Measurements from ENCODE around the gene ARX. TPM values are rescaled to one million over a fixed set of nuclear protein-coding genes. Genes with fewer than 3 reads are reported as not detected.

The ARX gene
- total and polyA plus RNA-seq, 2 of the 8 experiments (the other 6 are each of a cell fraction or from before 2014, with no cell fraction given), result not detected

DNA sequence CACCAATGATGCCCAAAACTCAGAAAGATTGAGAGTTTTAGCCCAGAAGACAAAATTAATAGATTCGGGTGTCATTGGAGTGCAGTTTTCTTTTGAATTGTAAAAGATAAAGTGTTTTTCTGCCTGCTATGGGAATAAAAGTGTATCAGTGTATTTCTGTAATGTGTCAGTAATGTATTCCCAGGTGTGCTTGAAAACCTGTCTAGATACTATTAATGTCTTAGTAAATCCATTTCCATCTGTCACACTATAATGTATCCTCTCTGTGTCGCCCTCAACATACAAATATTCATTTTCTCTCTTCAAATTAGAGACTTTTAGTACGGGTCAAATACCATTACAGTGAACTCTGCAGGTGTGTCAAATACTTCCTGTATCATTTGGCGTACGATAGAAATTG is 43.5 kb upstream of the ARX start:
- Histone ChIP-seq H4K8ac (ENCODE audit: extremely low read depth, insufficient read depth, low read length) (no peak overlapping the region), H2BK120ac (replicated peaks; ENCODE audit: low read depth, low read length) (no peak overlapping the region), H2AFZ (ENCODE audit: low read length) (no peak overlapping the region), H3K79me1 (ENCODE audit: low read depth, low read length) (no peaks in the 10 kb centered on the region), H3K27me3 (replicated peaks in 1 of 4; ENCODE audit: control insufficient read depth in 3 of 4, extremely low read depth in 1 of 4, insufficient read depth in 3 of 4, low read length in 3 of 4) (no peaks in the 10 kb centered on the region), H3K23me2 (ENCODE audit: low read depth, low read length) (no peaks in the 10 kb centered on the region), H3K4ac (replicated peaks; ENCODE audit: insufficient read length, low read depth, low read length) (no peak overlapping the region), H4K5ac (ENCODE audit: insufficient read length, low read depth, low read length) (no peak overlapping the region), H3K27ac (ENCODE audit: low read depth, low read length) (no peak overlapping the region), H4K91ac (replicated peaks; ENCODE audit: insufficient read length, low read length) (no peak overlapping the region), H3K14ac (ENCODE audit: insufficient read length) (no peak overlapping the region), H4K20me1 (replicated peaks in 1 of 2; ENCODE audit: control insufficient read depth in 1 of 2, insufficient read depth in 2 of 2, low read length in 2 of 2) (no peaks in the 10 kb centered on the region), H3K36me3 (ENCODE audit: control insufficient read depth in 2 of 4, insufficient read depth in 4 of 4, low read length in 3 of 4) (no peaks in the 10 kb centered on the region), H3K4me3 (ENCODE audit: extremely low read depth in 1 of 4, insufficient read depth in 2 of 4, low read depth in 3 of 4, low read length in 4 of 4) (no peak overlapping the region), H3K9me3 (ENCODE audit: insufficient read depth in 2 of 2, low read depth in 1 of 2, low read length in 1 of 2) (no peaks in the 10 kb centered on the region), H3K18ac (ENCODE audit: extremely low read depth, low read length) (no peak overlapping the region), H2BK12ac (ENCODE audit: low read depth, low read length) (no peak overlapping the region), H3K9ac (replicated peaks in 1 of 4; ENCODE audit: extremely low read depth in 1 of 4, low read depth in 3 of 4, low read length in 3 of 4) (no peak overlapping the region), H2AK5ac (ENCODE audit: low read depth, low read length) (no peak overlapping the region), H2BK5ac (ENCODE audit: low read depth, low read length) (no peak overlapping the region), H3K4me2 (ENCODE audit: insufficient read depth in 1 of 2, low read depth in 2 of 2, low read length in 2 of 2) (no peak overlapping the region), H3K56ac (replicated peaks; ENCODE audit: insufficient read length, low read depth, low read length) (no peak overlapping the region), H2BK20ac (ENCODE audit: low read length) (no peak overlapping the region), H3K79me2 (ENCODE audit: control insufficient read depth in 1 of 2, insufficient read depth in 2 of 2, low read length in 2 of 2) (no peaks in the 10 kb centered on the region), H2BK15ac (ENCODE audit: low read length) (no peak overlapping the region), H3K4me1 (replicated peaks in 1 of 4; ENCODE audit: control insufficient read depth in 3 of 4, insufficient read depth in 4 of 4, low read length in 3 of 4) (no peaks in the 10 kb centered on the region), H3K23ac (ENCODE audit: insufficient read length) (no peak overlapping the region)
- CTCF ChIA-PET (ENCODE audit: partially characterized antibody), result interaction anchor here (1.0 to 1.2 kb wide), 3 partner anchors 20 to 95 kb away, joined by 3 read pairs; no protein-coding TSS in a partner anchor
- no peak for DNase-seq (ENCODE audit: low read depth in 1 of 2, low spot score in 2 of 2)
- WGBS, 2 experiments (ENCODE audit: extremely low coverage in 1 of 2, insufficient coverage in 1 of 2, insufficient read length in 1 of 2, insufficient replicate concordance in 2 of 2, low coverage in 1 of 2, low lambda C conversion rate in 2 of 2, missing lambda C conversion rate in 1 of 2), result 82% methylated on average over 5 of the region's 5 CpGs; no CpG with 5 or more reads in 1 of the 2 experiments
- no peak for FAIRE-seq
- POLR2A ChIA-PET (ENCODE audit: partially characterized antibody), result no interaction called here
- TF ChIP-seq BCL11A (IDR thresholded peaks at IDR 0.05; ENCODE audit: low read depth in 2 of 2, low read length in 2 of 2) (no peak), YY1 (IDR thresholded peaks at IDR 0.05; ENCODE audit: low read depth, low read length) (no peak), FOSL1 (IDR thresholded peaks at IDR 0.05; ENCODE audit: insufficient read depth, low read depth, low read length) (no peak), HDAC6 (IDR thresholded peaks at IDR 0.05; ENCODE audit: low read depth, low read length) (no peak), SAP30 (IDR thresholded peaks at IDR 0.05; ENCODE audit: insufficient read depth, insufficient replicate concordance, low read length) (no peak), SIN3A (conservative IDR thresholded peaks at IDR 0.05 in 1 of 2, IDR thresholded peaks at IDR 0.05 in 1 of 2; ENCODE audit: low read depth in 1 of 2, low read length in 2 of 2) (no peak), JUND (IDR thresholded peaks at IDR 0.05; ENCODE audit: low read length) (no peak), SIRT6 (IDR thresholded peaks at IDR 0.05; ENCODE audit: low read length) (no peak), TAF1 (IDR thresholded peaks at IDR 0.05; ENCODE audit: low read depth, low read length) (no peak), KDM4A (IDR thresholded peaks at IDR 0.05; ENCODE audit: low read depth, low read length, severe bottlenecking) (no peak), KDM1A (IDR thresholded peaks at IDR 0.05; ENCODE audit: borderline replicate concordance, low read length) (no peak), GABPA (IDR thresholded peaks at IDR 0.05; ENCODE audit: borderline replicate concordance, insufficient read depth, low read length) (no peak), SUZ12 (IDR thresholded peaks at IDR 0.05; ENCODE audit: low read length) (no peak)
- TF ChIP-seq, protein P1, sequence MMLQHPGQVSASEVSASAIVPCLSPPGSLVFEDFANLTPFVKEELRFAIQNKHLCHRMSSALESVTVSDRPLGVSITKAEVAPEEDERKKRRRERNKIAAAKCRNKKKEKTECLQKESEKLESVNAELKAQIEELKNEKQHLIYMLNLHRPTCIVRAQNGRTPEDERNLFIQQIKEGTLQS (IDR thresholded peaks at IDR 0.05; ENCODE audit: insufficient read depth, low read depth, low read length), result no peak
